IMR-90 (cell line): Measurements from ENCODE around the gene EPN3.

Source experiments
- BHLHE40 ChIP-seq: fragments of 150-350 bp; IDR thresholded peaks from 2 replicates; pipeline ENCODE4 v1.6.1; 2016; ENCODE audit warnings: mild to moderate bottlenecking, low read depth, low read length
- CEBPB ChIP-seq: IDR thresholded peaks from 2 replicates; pipeline ENCODE4 v1.6.1; 2012; ENCODE audit warnings: low read depth, low read length, improper control_type of control experiment
- CHD1 ChIP-seq: IDR thresholded peaks from 2 replicates; pipeline ENCODE4 v1.6.1; 2012; ENCODE audit warnings: low read depth, low read length, improper control_type of control experiment
- CTCF ChIP-seq: conservative IDR thresholded peaks from 2 replicates; pipeline ENCODE4 v1.5.1; 2012; ENCODE audit warnings: mild to moderate bottlenecking, low read depth, low read length, improper control_type of control experiment
- ELK1 ChIP-seq: fragments of 150-350 bp; IDR thresholded peaks from 2 replicates; pipeline ENCODE4 v1.6.1; 2016; ENCODE audit warnings: low read depth, mild to moderate bottlenecking, low read length, moderate library complexity, borderline replicate concordance
- MAFK ChIP-seq: IDR thresholded peaks from 2 replicates; pipeline ENCODE4 v1.6.1; 2012; ENCODE audit warnings: low read depth, low read length, improper control_type of control experiment
- MXI1 ChIP-seq: IDR thresholded peaks from 2 replicates; pipeline ENCODE4 v1.6.1; 2012; ENCODE audit warnings: low read depth, mild to moderate bottlenecking, low read length, moderate library complexity, borderline replicate concordance
- POLR2A ChIP-seq: IDR thresholded peaks from 2 replicates; pipeline ENCODE4 v1.6.1; 2012; ENCODE audit warnings: mild to moderate bottlenecking, low read depth, low read length
- RAD21 ChIP-seq: IDR thresholded peaks from 2 replicates; pipeline ENCODE4 v1.6.1; 2012; ENCODE audit warnings: low read length, improper control_type of control experiment
- RFX5 ChIP-seq: IDR thresholded peaks from 2 replicates; pipeline ENCODE4 v1.8.0; 2012; ENCODE audit warnings: low read depth, mild to moderate bottlenecking, low read length, moderate library complexity
- USF2 ChIP-seq: fragments of 150-350 bp; IDR thresholded peaks from 2 replicates; pipeline ENCODE4 v1.6.1; 2017; ENCODE audit warnings: mild to moderate bottlenecking, antibody characterized with exemption, low read length, low read depth

GRCh38 chr17:50573866-50574611 is 41.5 kb downstream of the EPN3 start:
- TF ChIP-seq POLR2A (no peak), CTCF (no peak), CEBPB (no peak), MAFK (no peak), RAD21 (no peak), BHLHE40 (no peak), MXI1 (no peak), ELK1 (no peak), RFX5 (no peak), USF2 (no peak), CHD1 (no peak)
